ENCODE results near the gene REPS1. TPM values are rescaled to one million over a fixed set of nuclear protein-coding genes. Genes with fewer than 3 reads are reported as not detected.

The REPS1 gene
- total RNA-seq, 2 donors from 2014 or later = 73.4 to 88.6 TPM

DNA sequence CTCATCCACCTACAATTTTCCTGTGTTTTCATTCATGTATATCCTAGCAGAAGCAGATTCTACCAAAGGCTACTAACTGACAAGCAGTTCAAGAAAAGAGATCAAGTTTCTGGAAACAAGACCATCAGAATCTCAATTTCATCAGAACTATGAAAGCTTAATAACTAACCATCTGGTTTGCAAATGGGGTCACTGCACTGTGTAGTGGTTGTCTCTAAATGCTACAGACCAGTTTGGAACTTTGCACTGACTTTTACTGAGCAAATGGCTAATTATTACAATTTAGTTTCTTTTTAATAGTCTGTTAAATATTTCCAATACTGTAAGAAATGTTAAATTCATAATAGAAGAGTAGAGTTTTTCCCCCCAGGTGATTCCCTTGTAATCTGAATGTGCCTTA, 64.5 kb downstream of the REPS1 start:
- peaks cover 5% of the 10 kb centered on the region for H3K36me3 Mint-ChIP-seq (ENCODE audit: low read depth)

DNA sequence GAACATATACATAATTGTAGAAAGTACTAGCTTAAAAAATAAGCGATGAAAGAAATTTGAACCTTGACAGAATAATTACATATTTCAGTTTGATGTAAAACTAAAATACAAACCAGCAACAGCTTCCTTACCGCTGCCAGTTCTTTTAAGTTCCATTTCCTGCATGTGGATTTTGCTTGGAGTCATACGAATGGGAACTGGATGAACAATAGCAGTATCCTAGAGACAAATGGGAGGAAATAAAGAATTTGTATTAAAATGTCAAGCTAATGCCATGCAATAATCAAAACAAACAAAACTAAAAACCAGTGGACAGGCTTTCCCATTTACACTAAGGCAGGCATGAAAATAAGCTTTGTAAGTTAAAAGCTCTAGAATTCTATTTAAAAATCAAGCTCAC, 67.1 kb downstream of the REPS1 start:
- no peaks in the 10 kb centered on the region for H3K27me3 Mint-ChIP-seq
- H3K4me1 Mint-ChIP-seq = peaks cover 6% of the 10 kb centered on the region
- H3K36me3 Mint-ChIP-seq (ENCODE audit: low read depth) = peaks cover 8% of the 10 kb centered on the region
- no peaks in the 10 kb centered on the region for H3K9me3 ChIP-seq (ENCODE audit: control insufficient read depth, low read length, poor library complexity, severe bottlenecking)
- no peak overlapping the region for H3K27ac Mint-ChIP-seq
- no peak for ATAC-seq
- DNase-seq = no peak
- no peak overlapping the region for H3K4me3 Mint-ChIP-seq

More for the DNA sequence above, 64.5 kb downstream of the REPS1 start:
- ATAC-seq = no peak
- no peak for DNase-seq
- H3K9me3 ChIP-seq (ENCODE audit: control insufficient read depth, low read length, poor library complexity, severe bottlenecking) = no peaks in the 10 kb centered on the region
- Mint-ChIP-seq H3K4me3 (no peak overlapping the region), H3K27ac (no peak overlapping the region), H3K4me1 (peaks cover 10% of the 10 kb centered on the region), H3K27me3 (no peaks in the 10 kb centered on the region)

DNA sequence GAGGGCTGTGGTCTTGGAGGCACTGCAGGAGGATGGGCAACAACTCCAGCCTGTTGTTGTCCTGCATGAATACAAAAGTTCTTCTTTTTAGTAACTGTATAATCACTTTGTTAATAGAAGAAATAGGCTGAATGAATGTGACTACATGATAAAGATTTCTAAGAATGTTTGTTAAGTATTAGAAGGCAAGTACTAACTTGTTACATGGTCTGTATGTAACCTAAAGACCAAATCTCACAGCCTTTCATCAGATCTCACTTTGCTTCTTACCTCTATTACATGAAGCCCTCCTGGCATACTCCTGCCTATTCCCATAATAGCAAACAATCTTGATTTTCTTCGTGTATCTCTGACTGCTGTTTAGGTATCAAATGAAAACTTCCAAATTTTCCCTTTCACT, 73.4 kb downstream of the REPS1 start:
- H3K36me3 Mint-ChIP-seq (ENCODE audit: low read depth) = peaks cover 25% of the 10 kb centered on the region
- H3K4me3 Mint-ChIP-seq = no peak overlapping the region
- ATAC-seq (no peak), DNase-seq (no peak)
- no peaks in the 10 kb centered on the region for H3K27me3 Mint-ChIP-seq
- peak overlapping the region; percentile 65 for H3K27ac Mint-ChIP-seq
- peaks cover 10% of the 10 kb centered on the region for H3K4me1 Mint-ChIP-seq
- no peaks in the 10 kb centered on the region for H3K9me3 ChIP-seq (ENCODE audit: control insufficient read depth, low read length, poor library complexity, severe bottlenecking)

DNA sequence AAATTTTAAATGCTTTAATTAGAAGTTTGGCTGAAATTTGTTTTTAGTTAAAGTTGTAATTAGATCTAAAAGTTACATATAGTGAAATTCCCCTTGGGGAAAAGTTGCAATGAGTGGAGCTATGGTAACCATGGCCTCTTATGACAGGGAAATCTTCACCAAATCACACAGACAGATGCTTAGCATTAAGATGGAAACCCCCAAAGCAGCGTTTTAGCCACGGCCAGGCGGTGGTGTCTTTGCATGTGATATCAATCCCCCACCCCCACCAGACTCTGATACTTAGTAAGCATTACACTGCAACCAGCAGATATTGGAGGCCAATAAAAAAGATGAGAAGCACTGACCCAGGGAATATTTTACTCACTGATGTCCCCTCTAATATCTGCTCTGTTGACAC, 75.7 kb downstream of the REPS1 start:
- ATAC-seq = no peak
- DNase-seq = no peak

DNA sequence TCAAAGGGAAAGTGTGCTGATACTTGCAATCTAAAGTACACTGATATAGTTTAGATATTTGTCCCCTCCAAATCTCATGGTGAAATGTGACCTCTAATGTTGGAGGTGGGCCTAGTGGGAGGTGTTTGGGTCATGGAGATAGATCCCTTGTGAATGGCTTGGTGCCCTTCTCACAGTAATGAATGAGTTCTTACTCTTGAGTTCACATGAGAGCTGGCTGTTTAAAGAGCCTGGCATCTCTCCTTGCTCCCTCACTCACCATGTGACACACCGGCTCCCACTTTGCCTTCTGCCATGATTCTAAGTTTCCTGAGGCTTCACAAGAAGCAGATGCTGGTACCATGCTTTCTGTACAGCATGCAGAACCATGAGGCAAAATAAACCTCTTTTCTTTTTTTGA, 78.1 kb downstream of the REPS1 start:
- ATAC-seq (no peak), DNase-seq (no peak)
- H3K9me3 ChIP-seq (ENCODE audit: control insufficient read depth, low read length, poor library complexity, severe bottlenecking) = no peaks in the 10 kb centered on the region
- no peak overlapping the region for H3K4me3 Mint-ChIP-seq
- no peaks in the 10 kb centered on the region for H3K27me3 Mint-ChIP-seq
- peaks cover 7% of the 10 kb centered on the region for H3K4me1 Mint-ChIP-seq
- H3K36me3 Mint-ChIP-seq (ENCODE audit: low read depth) = peaks cover 22% of the 10 kb centered on the region
- no peak overlapping the region for H3K27ac Mint-ChIP-seq

More for the DNA sequence above, 75.7 kb downstream of the REPS1 start:
- no peak overlapping the region for H3K4me3 Mint-ChIP-seq
- no peaks in the 10 kb centered on the region for H3K9me3 ChIP-seq (ENCODE audit: control insufficient read depth, low read length, poor library complexity, severe bottlenecking)
- peaks cover 23% of the 10 kb centered on the region for H3K36me3 Mint-ChIP-seq (ENCODE audit: low read depth)
- peak overlapping the region; percentile 75 for H3K27ac Mint-ChIP-seq
- H3K4me1 Mint-ChIP-seq = peaks cover 4% of the 10 kb centered on the region
- no peaks in the 10 kb centered on the region for H3K27me3 Mint-ChIP-seq

DNA sequence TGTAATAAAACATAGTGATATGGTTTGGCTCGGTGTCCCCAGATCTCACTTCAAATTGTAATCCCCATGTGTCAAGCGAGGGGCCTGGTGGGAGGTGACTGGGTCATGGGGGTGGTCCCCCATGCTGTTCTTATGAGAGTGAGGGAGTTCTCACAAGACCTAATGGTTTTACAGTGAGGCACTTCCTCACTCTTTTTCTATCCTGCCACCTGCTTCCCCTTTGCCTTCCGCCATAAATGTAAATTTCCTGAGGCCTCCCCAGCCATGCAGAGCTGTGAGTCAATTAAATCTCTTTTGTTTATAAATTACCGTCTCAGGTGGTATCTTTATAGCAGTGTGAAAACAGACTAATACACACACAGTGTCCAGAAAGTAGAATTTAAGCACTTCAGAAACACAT, 78.5 kb downstream of the REPS1 start:
- H3K27ac Mint-ChIP-seq = no peak overlapping the region
- H3K9me3 ChIP-seq (ENCODE audit: control insufficient read depth, low read length, poor library complexity, severe bottlenecking) = no peaks in the 10 kb centered on the region
- no peak for ATAC-seq
- peaks cover 7% of the 10 kb centered on the region for H3K4me1 Mint-ChIP-seq
- no peak overlapping the region for H3K4me3 Mint-ChIP-seq
- H3K36me3 Mint-ChIP-seq (ENCODE audit: low read depth) = peaks cover 19% of the 10 kb centered on the region
- no peaks in the 10 kb centered on the region for H3K27me3 Mint-ChIP-seq
- no peak for DNase-seq

DNA sequence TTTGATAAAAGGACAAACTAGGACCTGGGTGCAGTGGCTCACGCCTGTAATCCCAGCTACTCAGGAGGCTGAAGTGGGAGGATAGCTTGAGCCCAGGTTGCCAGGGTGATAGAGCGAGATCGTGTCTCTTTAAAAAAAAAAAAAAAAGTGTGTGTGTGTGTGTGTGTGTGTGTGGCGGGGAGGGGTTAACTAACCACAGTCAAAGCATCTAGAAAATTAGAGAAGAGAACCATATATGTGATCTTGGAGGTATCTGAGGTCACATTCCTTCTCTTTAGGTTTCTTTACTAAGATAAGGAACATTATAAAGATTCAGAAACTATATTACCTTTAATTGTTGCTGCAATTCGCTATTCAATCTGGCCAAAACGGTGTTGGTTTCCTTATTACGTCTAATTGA, 80.9 kb downstream of the REPS1 start:
- Mint-ChIP-seq H3K36me3 (ENCODE audit: low read depth) (peaks cover 12% of the 10 kb centered on the region), H3K4me1 (peaks cover 7% of the 10 kb centered on the region), H3K27ac (no peak overlapping the region), H3K4me3 (no peak overlapping the region), H3K27me3 (no peaks in the 10 kb centered on the region)
- no peak for ATAC-seq
- no peak for DNase-seq
- H3K9me3 ChIP-seq (ENCODE audit: control insufficient read depth, low read length, poor library complexity, severe bottlenecking) = no peaks in the 10 kb centered on the region

DNA sequence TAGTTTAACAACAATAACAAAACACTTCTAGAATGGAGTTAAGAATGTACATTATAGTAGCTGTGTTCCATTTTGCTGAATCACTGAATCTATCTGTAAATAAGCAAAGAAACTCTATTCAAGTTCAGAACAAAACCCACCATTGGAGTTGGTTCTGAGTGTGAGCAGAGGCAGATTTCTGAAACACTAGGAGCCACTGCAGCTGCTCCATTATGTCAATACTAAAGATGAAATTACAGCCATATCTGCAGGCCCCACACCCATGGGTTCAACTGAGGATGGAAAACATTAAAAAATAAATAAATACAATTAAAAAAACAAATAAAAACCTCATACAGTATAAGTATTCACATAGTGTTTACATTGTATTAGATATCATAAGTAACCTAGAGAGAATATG, 91.0 kb downstream of the REPS1 start:
- H3K27me3 Mint-ChIP-seq = no peaks in the 10 kb centered on the region
- H3K27ac Mint-ChIP-seq = no peak overlapping the region
- peaks cover 8% of the 10 kb centered on the region for H3K36me3 Mint-ChIP-seq (ENCODE audit: low read depth)
- ATAC-seq (no peak), DNase-seq (no peak)
- H3K9me3 ChIP-seq (ENCODE audit: control insufficient read depth, low read length, poor library complexity, severe bottlenecking) = no peaks in the 10 kb centered on the region
- no peak overlapping the region for H3K4me3 Mint-ChIP-seq
- H3K4me1 Mint-ChIP-seq = peaks cover 2% of the 10 kb centered on the region

DNA sequence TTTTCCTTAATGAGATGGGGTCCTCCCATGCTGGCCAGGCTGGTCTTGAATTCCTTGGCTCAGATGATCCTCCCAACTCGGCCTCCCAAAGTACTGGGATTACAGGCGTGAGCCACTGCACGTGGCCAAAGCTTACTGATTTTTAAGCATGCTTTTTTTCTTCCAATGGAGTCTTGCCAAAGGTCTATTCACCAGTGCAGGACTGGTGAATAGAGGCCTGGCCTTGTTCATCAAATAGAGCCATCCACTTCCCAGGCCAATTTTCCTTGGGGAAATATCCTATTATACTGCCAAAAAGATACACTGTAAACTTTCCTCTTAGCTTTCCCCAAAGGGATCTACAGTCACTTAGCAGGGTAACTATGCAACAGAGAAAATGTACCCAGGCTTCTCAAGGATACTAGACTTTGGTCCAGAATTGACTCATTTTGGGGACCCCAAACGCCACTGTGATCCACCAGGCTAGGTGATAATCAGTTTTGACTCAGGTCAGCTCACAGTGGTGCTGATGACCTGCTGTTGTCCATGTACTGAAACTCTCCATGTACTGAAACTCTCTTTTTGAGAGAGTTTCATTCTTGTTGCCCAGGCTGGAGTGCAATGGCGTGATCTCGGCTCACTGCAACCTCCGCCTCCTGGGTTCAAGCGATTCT, 91.8 kb downstream of the REPS1 start:
- Mint-ChIP-seq H3K27me3 (no peaks in the 10 kb centered on the region), H3K36me3 (ENCODE audit: low read depth) (peaks cover 8% of the 10 kb centered on the region), H3K27ac (no peak overlapping the region), H3K4me3 (no peak overlapping the region), H3K4me1 (peaks cover 2% of the 10 kb centered on the region)
- H3K9me3 ChIP-seq (ENCODE audit: control insufficient read depth, low read length, poor library complexity, severe bottlenecking) = no peaks in the 10 kb centered on the region
- no peak for ATAC-seq
- DNase-seq = no peak

DNA sequence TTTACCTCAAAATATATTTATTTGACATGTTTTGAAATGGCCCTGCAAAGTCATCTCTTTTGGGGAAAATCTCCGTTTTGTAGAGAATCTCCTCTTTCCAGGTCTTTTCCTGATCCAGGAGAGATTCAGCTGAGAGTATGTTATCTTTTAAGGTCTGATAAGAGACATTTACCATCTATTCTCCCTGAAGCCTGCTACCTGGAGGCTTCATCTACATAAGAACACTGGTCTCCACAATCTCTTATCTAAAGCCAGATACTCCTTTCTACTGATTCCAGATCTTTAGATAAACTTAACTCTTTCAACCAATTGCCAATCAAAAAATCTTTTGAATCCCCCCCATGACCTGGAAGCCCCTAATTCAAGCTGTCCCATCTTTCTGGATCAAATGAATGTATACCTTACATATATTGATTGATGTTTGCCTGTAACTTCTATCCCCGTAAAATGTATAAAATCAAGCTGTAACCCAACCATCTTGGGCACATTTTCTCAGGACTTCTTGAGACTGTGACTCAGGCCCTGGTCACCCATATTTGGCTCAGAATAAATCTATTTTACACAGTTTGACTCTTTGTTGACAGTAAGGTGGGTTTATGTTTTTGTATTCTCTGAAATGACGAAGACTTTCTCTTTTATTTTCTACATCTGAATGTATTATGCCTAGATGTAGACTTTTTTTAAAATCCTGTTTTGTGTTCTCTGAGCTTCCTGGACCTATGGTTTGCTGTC, 96.6 kb downstream of the REPS1 start:
- DNase-seq (no peak), ATAC-seq (no peak)
- Mint-ChIP-seq H3K4me3 (no peak overlapping the region), H3K4me1 (no peaks in the 10 kb centered on the region), H3K36me3 (ENCODE audit: low read depth) (no peaks in the 10 kb centered on the region), H3K27ac (no peak overlapping the region), H3K27me3 (no peaks in the 10 kb centered on the region)
- no peaks in the 10 kb centered on the region for H3K9me3 ChIP-seq (ENCODE audit: control insufficient read depth, low read length, poor library complexity, severe bottlenecking)

DNA sequence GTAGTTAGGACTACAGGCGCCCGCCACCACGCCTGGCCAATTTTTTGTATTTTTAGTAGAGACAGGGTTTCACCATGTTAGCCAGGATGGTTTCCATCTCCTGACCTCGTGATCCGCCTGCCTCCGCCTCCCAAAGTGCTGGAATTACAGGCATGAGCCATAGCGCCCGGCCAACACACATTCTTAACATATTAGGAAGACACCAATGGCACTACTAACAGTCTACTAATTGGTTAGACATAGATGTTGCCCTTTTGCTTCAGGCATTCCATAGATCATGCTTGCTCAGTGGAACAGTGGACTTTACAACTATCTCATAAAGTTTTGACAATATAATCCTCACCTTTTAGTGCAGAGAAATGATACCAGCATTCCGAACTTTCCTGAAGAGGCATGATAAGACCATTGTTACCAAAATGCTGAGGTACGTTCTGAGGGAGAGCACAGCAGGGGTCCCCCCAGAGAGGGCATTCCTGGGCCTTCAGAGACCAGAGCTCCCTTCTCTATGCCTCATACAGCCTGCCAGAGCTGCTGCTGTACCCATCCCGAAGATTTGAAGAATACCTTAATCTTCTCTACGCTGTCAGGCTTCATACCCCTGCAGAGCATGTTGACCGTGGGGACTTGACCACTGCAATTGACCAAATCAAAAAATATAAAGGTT, 102.8 kb downstream of the REPS1 start:
- Mint-ChIP-seq H3K4me3 (no peak overlapping the region), H3K4me1 (no peaks in the 10 kb centered on the region), H3K27ac (no peak overlapping the region), H3K36me3 (ENCODE audit: low read depth) (no peaks in the 10 kb centered on the region), H3K27me3 (no peaks in the 10 kb centered on the region)
- DNase-seq = no peak
- no peaks in the 10 kb centered on the region for H3K9me3 ChIP-seq (ENCODE audit: control insufficient read depth, low read length, poor library complexity, severe bottlenecking)
- ATAC-seq = no peak

DNA sequence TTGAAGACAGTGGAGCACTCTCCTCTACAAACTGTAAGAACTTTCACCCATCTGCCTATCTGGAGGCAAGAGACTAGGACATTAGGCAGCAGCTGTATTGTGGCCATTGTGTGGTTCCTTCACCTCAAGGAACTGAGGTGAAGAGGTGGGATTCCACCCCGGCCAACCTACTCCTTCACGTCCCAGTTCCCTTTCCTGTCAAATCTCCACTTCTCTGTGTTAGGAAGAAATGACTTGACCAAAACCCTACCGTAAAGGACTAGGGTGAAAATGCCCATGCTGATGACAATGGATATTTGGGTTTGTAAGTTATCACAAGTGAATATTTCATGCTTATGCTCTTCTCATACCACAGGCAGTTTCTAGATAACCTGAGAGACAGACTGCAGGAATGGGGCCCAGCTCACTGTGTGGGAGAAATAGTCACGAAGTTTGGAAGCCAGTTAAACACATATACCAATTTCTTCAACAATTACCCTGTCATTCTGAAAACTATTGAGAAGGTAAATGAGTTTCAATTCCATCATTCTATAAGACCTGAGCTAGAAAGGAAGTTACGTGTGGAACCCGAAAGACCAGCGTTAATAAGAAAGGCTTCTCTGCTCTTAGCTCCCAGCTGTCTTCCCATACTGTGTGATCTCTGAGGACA, 105.6 kb downstream of the REPS1 start:
- Mint-ChIP-seq H3K4me3 (no peak overlapping the region), H3K27me3 (no peaks in the 10 kb centered on the region), H3K27ac (no peak overlapping the region), H3K4me1 (no peaks in the 10 kb centered on the region), H3K36me3 (ENCODE audit: low read depth) (no peaks in the 10 kb centered on the region)
- no peak for DNase-seq
- no peaks in the 10 kb centered on the region for H3K9me3 ChIP-seq (ENCODE audit: control insufficient read depth, low read length, poor library complexity, severe bottlenecking)
- ATAC-seq = no peak

DNA sequence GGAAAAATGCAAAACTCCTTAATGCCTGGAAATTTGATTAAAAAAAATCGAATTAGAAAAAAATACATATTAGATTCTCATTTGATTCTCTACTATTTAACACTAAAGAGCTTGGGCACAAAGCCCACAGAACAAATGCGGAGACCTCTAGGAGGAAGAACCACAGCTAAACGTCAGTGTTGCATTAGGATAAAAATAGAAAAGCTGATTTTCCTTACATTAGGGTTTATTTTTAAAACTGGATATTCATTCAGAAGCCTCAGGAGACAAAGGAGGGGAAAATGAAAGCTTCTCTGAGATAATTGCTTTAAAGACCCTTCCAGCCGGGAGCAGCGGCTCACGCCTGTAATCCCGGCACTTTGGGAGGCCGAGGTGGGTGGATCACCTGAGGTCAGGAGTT, 114.9 kb downstream of the REPS1 start:
- DNase-seq = no peak
- no peak overlapping the region for H3K27ac Mint-ChIP-seq
- ATAC-seq = no peak
- H3K36me3 Mint-ChIP-seq (ENCODE audit: low read depth) = no peaks in the 10 kb centered on the region
- H3K4me3 Mint-ChIP-seq = no peak overlapping the region
- H3K27me3 Mint-ChIP-seq = peaks cover 6% of the 10 kb centered on the region
- no peaks in the 10 kb centered on the region for H3K4me1 Mint-ChIP-seq
- H3K9me3 ChIP-seq (ENCODE audit: control insufficient read depth, low read length, poor library complexity, severe bottlenecking) = no peaks in the 10 kb centered on the region

Data from T-helper 17 cell (primary cell).